Fibroblast of lung (primary cell): ENCODE measurements around the gene WSB1.
"Not testable (repeated sequence)": the region's sequence is repeated elsewhere in the genome, so short reads cannot be mapped to it uniquely, and the experiment has no call there.

Experiments
- CTCF ChIP-seq, 2 donors: IDR thresholded peaks in 1 of 2; conservative IDR thresholded peaks in 1 of 2; 1 replicate in 1 of 2; 2 replicates in 1 of 2; pipeline ENCODE4 v1.5.1; 2011 to 2012; ENCODE audit warnings: low read length in 2 of 2, control low read depth in 1 of 2, inconsistent platforms in 1 of 2, low read depth in 1 of 2, mild to moderate bottlenecking in 1 of 2
- EZH2 ChIP-seq: IDR thresholded peaks from 2 replicates; pipeline ENCODE4 v1.5.1; 2012; ENCODE audit warnings: low read length, control low read depth, mild to moderate bottlenecking; ENCODE audit errors: missing control alignments

- not testable (repeated sequence) for TF ChIP-seq CTCF (conservative IDR thresholded peaks at IDR 0.05 in 1 of 2, IDR thresholded peaks at IDR 0.05 in 1 of 2; ENCODE audit: low read depth in 1 of 2, low read length in 2 of 2); EZH2
Observed at GRCh38 chr17:27250791-27251190, 43.1 kb upstream of the WSB1 start.
